GM18909 (cell line): ENCODE results near the gene CIDEB.

ENCODE experiments used
- ATAC-seq: cut with Tn5 transposase; IDR thresholded peaks from one replicate; pipeline ENCODE4 v1.9.1; 2021; ENCODE audit warnings: mild to moderate bottlenecking; ENCODE audit not compliant: unreplicated experiment, poor library complexity

The CIDEB gene

DNA sequence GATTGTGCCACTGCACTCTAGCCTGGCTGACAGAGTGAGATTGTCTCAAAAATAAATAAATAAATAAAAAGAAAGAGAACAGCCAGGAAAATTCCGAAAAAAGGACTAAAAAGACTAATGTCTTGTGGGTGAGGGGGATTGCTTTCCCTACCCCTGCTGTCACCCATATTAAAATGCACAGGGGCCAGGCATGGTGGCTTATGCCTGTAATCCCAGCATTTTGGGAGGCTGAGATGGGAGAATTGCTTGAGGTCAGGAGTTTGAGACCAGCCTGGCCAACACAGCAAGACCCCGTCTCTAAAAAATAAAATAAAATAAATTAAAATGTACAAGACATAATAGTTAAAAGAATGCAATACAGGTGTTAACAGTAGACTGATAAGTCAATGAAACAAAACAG is 14.3 kb downstream of the CIDEB start:
- no peak for ATAC-seq

DNA sequence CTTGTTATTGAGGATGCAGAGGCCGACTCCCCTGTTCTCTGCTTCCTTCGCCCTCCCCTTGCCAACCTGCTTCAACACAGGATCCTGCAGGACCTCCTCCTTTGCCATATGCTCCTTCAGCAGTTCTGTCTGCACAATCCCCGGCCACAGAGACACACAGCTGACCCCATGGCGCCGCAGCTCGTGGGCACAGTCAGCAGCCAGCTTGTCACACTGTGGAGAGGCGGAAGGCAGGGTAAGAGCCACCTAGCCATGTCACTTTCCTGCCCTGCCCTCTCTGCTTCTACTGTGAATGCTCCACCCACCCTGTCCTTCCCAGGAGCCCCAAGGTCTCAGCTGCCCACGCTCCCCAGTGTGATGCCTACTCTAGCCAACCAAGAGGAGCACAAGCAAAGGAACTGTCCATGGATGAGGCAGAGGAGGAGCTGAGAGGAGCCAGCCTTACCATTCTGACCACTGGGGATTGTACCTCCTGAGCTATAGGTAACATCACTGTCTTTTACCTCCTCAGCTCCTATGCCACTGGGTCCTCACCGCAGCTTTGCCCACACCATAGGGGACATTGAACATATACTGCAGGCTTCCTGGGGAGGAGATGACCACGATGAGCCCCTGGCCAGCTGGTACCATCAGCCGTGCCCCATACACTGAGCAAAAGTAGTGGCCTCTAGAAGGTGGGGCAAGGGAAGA is 15.5 kb downstream of the CIDEB start:
- ATAC-seq: no peak

GRCh38 chr14:24291446-24292117 is 16.2 kb downstream of the CIDEB start:
- ATAC-seq: no peak

DNA sequence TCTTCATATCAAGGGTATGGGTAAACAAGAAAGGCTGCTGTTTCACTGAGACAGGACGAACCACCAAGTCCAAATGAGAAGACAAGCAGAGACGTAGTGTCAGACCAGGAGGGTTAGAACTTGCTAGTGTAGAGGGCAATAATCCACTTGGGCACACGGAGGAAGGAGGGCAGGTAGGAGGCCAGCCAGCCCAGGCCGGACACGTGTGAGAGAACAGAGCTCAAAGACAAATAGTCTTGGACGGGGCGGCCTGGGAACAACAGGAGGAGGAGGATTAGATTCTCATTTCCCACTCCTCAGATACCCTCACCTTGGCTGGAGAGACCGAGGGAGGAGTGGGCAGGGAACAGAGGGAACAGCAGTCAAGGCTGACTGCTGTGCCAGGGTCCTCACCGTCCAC is 17.0 kb downstream of the CIDEB start:
- no peak for ATAC-seq

DNA sequence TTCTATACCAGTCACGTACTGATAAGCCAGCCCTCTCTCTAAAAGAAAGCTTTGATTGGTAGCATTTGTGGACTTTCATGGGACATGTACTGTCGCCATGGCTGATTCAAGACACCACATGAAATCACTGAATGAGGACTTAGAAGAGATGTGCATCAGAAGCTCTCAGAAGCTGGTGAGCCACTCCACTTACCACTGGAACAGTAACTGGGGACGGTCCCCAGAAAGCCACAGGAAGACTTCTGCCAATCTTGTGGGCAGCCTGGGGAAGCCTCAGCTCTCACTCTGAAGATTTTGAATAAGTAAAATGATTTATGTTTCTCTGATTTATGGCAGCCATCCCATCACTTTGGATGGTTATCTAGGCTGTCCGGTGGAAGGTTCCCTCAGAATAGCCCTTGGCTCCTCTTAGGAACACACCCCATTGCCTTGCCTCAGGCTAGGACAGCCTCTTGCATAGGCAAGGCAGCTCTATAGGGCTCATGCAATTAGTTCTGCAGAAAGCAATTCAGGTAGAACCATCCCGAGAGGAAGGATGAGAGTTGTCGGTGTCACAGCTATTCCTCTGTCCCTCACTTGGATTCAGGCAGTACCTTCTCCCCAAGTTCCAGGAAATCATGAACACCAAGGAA is 18.0 kb downstream of the CIDEB start:
- no peak for ATAC-seq

GRCh38 chr14:24286996-24287395 is 20.8 kb downstream of the CIDEB start:
- no peak for ATAC-seq

- no peak for ATAC-seq
These were observed 22.4 kb downstream of the CIDEB start for GRCh38 chr14:24285351-24285750.

GRCh38 chr14:24284501-24285035 is 23.2 kb downstream of the CIDEB start:
- ATAC-seq: no peak

GRCh38 chr14:24283796-24284460 is 23.8 kb downstream of the CIDEB start:
- no peak for ATAC-seq

DNA sequence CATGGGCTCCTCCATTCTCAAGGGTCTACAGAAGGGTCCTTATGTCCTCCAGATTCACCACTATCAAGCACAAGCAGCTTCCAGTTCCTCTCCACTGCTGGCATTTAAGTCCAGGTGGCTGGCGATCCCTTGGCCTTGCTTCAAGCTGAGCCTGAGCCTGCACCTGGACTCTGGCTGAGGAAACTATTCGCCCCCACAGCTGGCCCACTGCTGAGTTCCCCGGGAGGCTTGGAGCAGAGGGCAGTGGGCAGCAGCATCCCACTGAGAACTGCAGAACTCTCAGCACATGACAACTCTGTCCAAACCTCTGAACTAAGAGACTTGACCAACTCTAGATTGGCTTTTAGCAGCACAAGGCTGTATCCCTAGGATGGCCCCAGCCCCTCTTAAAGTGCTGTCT is 25.0 kb downstream of the CIDEB start:
- ATAC-seq: no peak

DNA sequence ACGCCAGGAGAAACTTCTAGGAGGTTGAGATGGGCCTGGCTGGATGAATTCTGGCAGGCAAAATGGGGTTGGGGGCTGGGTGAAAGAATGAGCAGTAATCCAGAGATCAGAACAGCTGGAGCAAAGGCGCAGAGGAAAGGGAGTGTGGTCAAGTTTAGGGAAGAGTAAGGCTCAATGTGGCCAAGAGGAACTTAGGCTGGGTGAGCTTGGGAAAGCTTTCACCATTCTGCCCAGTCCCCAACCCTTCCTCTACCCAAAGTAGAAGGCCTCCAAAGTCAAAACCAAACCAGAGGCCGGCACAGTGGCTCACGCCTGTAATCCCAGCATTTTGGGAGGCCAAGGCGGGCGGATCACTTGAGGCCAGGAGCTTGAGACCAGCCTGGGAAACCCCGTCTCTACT is 26.1 kb downstream of the CIDEB start:
- no peak for ATAC-seq

GRCh38 chr14:24280797-24281460 is 26.8 kb downstream of the CIDEB start:
- no peak for ATAC-seq

- peak; percentile 77 for ATAC-seq
These were observed 28.2 kb downstream of the CIDEB start for GRCh38 chr14:24279301-24280186.

- ATAC-seq: no peak
These were observed 29.4 kb downstream of the CIDEB start for GRCh38 chr14:24278424-24278823.

DNA sequence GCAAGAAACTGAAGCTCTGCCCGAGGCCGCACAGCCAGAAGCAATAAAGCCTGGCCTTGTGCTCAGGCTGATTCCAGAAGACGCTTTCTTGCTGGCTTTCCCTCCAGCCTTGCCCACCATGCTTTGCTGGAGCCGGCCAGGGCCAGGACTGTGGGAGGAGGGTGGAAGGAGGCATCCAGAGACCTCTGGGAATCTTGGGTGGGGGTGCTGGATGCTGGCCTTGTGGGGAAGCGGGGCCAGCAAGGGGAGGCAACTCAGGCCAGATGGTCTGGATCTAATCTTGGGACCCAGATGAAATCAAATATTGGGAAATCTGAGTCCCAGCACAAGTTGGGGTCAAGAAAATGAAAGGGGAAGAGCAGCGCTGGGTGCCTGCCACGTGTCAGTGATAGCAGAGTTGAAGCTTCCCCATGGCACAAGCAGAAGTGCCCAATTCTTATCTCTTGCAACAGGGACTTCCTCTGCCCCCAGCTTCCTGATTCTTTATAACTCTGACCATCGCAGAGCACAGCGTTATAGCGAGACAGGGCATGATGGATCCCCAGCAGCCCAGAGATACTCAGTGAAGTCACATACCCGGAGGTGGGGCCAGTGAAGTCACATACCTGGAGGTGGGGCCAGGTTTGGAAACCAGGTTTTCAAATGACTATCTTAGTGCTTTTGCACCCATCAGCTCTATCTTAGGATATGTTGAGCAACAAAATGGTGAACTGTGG is 30.0 kb downstream of the CIDEB start:
- no peak for ATAC-seq

- ATAC-seq: no peak
These were observed 30.7 kb downstream of the CIDEB start for GRCh38 chr14:24277071-24277470.

GRCh38 chr14:24274101-24274543 is 33.7 kb downstream of the CIDEB start:
- ATAC-seq: peak; percentile 39

DNA sequence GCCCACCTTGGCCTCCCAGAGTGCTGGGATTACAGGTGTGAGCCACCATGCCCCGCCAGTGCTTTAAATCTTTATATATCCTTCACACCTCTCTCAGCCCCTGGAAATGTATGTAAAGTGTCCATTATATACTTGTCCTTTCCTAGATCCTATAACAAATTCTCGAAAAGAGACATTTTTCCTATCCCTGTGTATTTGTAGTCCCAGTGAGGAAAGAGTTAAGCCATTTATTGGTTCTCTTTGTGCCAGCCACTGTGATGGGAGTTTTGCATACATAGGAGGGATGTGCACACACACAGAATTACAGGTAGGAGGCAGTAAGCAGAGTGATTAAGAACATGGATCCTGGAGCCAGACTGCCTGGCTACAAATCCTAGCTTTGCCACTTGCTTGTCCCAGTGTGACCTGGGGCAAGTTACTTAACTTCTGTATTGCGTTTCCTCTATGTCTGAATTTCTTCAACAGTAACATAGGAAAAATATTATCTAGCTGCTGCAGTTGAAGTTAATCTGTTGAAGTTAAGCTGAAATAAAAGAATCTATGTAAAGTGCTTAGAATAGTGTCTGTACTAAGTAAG is 34.3 kb downstream of the CIDEB start:
- no peak for ATAC-seq
